A673 (cell line): ENCODE data around the gene POTEI.
"Not testable (repeated sequence)": the region's sequence is repeated elsewhere in the genome, so short reads cannot be mapped to it uniquely, and the experiment has no call there.

Experiments used
- EZH2 ChIP-seq: fragments of 200-600 bp; sonication (generic); IDR thresholded peaks from 2 replicates; pipeline ENCODE4 v1.6.1; 2017; ENCODE audit warnings: borderline replicate concordance, low read depth, mild to moderate bottlenecking, mixed read lengths, antibody characterized with exemption, low read length; ENCODE audit not compliant: poor library complexity, severe bottlenecking
- TF ChIP-seq, protein P1 (sequence below): fragments of 300-800, 200-600 bp; sonication (generic); conservative IDR thresholded peaks from 2 replicates; pipeline ENCODE4 v1.5.1; 2017; ENCODE audit warnings: low read depth, mild to moderate bottlenecking, antibody characterized with exemption, low read length, moderate library complexity, mixed read lengths

DNA sequence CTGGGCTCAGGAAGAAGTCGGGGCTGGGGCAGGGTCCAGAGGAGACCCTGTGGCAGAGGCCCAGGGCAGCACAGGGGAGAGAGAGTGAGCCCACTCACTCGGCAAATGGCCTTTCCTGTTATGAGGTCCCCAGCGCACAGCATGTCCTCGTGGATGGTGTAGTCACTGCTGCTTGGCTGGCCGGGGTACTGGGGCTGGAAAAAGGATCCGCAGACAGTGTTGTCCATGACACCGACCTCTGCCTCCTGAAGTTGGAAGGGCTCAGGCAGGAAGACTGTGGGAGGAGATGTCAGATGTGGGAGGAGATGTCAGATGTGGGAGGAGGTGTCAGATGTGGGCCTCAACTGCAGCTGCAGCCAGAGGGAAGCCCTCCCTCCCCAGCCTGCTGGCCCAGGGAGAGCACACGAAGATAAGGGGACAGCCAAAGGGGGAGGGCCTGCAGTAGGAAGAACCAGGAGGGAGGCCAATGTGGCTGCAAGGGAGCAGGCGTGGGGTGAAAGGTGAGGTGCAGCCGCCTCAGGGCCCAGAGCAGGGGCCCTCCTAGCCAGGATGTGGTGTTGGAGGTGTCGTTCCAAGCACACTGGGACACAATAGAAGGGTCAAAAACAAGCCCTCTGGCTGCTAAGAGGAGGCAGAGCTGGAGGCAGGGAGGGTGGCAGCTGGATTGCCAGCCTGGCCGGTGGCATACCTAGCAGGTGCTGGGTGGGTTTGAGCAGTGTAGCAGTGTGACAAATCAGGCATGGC, 34.8 kb upstream of the POTEI start:
- TF ChIP-seq, protein P1, sequence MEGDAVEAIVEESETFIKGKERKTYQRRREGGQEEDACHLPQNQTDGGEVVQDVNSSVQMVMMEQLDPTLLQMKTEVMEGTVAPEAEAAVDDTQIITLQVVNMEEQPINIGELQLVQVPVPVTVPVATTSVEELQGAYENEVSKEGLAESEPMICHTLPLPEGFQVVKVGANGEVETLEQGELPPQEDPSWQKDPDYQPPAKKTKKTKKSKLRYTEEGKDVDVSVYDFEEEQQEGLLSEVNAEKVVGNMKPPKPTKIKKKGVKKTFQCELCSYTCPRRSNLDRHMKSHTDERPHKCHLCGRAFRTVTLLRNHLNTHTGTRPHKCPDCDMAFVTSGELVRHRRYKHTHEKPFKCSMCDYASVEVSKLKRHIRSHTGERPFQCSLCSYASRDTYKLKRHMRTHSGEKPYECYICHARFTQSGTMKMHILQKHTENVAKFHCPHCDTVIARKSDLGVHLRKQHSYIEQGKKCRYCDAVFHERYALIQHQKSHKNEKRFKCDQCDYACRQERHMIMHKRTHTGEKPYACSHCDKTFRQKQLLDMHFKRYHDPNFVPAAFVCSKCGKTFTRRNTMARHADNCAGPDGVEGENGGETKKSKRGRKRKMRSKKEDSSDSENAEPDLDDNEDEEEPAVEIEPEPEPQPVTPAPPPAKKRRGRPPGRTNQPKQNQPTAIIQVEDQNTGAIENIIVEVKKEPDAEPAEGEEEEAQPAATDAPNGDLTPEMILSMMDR = not testable (repeated sequence)
- not testable (repeated sequence) for TF ChIP-seq EZH2
